Prostate gland (tissue), 2 donors: ENCODE measurements around the gene HSD17B1. TPM values are rescaled to one million over a fixed set of nuclear protein-coding genes. Genes with fewer than 3 reads are reported as not detected.

Experiments
- DNase-seq: peaks from one replicate; pipeline ENCODE4 v3.0.0-alpha.2; 2019; ENCODE audit warnings: low spot score
- H3K27ac ChIP-seq, 2 donors: fragments of 200-600 bp; sonication (generic); 2 replicates each; pipeline ENCODE4 v1.5.1; 2017 to 2019
- H3K27me3 ChIP-seq: fragments of 200-600 bp; sonication (generic); replicated peaks from 2 replicates; pipeline ENCODE4 v1.5.1; 2019; ENCODE audit not compliant: insufficient read depth
- H3K36me3 ChIP-seq, 2 donors: fragments of 200-600 bp; sonication (generic); 1 replicate in 1 of 2; 2 replicates in 1 of 2; pipeline versions ENCODE4 v1.5.1 to v1.8.1; 2017 to 2019
- H3K4me1 ChIP-seq: fragments of 200-600 bp; sonication (generic); replicated peaks from 2 replicates; pipeline ENCODE4 v1.5.1; 2019
- H3K4me3 ChIP-seq, 2 donors: fragments of 200-600 bp; sonication (generic); 2 replicates each; pipeline ENCODE4 v1.5.1; 2017 to 2019
- H3K9me3 ChIP-seq: fragments of 200-600 bp; sonication (generic); 2 replicates; pipeline ENCODE4 v1.5.1; 2017
- CTCF ChIP-seq, 4 experiments: fragments of 200-600 bp in 2 of 4; fragments of 450-650 bp in 2 of 4; sonication (generic) in 2 of 4; IDR thresholded peaks; 1 replicate in 3 of 4; 2 replicates in 1 of 4; pipeline ENCODE4 v1.5.1; 2016 to 2019; ENCODE audit warnings: antibody characterized with exemption in 4 of 4, mild to moderate bottlenecking in 2 of 4, moderate library complexity in 2 of 4
- POLR2A ChIP-seq: fragments of 450-650 bp; IDR thresholded peaks from one replicate; pipeline ENCODE4 v1.6.1; 2016; ENCODE audit warnings: antibody characterized with exemption, mild to moderate bottlenecking
- POLR2AphosphoS5 ChIP-seq: sonication (generic); formaldehyde crosslinking; IDR thresholded peaks from one replicate; pipeline ENCODE4 v1.6.1; 2017; ENCODE audit warnings: antibody characterized with exemption
- WGBS: methylation state at CpG from one replicate; pipeline ENCODE4 v1.1.5; 2018; 5-methylcytosine and 5-hydroxymethylcytosine counted together
- intact Hi-C: fragments of 100-400 bp; cut with DNase I; formaldehyde crosslinking; loops from one replicate; pipeline ENCODE4 v1.14.2; 2022
- total RNA-seq, 2 donors: library from RNA; depleted of rRNA; stranded (reverse); fragments of >200 nt; gene quantifications; one replicate each; pipeline ENCODE4 v1.1.0, GENCODE V29; 2016

HSD17B1 gene
- total RNA-seq, 2 donors from 2014 or later, result 4.1 to 16.2 TPM

GRCh38 chr17:42519546-42520491 lies 32.9 kb upstream of the HSD17B1 start:
- Histone ChIP-seq H3K9me3 (no peaks in the 10 kb centered on the region), H3K4me3 (no peak overlapping the region)
- WGBS, result 28% methylated on average over 12 of the region's 12 CpGs

DNA sequence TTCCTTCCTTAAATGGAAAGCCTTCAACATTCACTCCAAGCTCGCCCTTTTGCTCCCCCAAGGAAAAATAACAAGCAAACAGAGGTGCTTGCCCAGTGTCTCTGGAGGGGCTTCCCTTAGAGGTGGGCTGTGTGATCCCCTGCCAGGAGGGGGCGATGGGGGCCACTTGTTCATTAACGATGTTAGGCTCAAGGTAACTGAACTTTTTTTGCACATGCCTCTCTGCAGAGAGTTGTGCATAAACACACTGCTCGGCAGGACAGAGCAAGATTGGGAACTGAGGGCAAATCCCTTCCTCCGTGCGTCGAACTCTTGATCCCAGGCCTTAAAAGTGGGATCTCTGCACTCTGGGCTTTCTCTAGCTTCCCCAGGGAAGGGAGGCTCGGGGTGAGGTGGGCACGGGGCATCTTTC lies 32.2 kb upstream of the HSD17B1 start:
- peak overlapping the region; percentile 87 to 93 for H3K27ac ChIP-seq
- H3K9me3 ChIP-seq, result no peaks in the 10 kb centered on the region
- intact Hi-C loops, result loop anchor here (2.0 kb wide), 1 partner anchor 62 kb away; the partner anchor contains the start of gene ATP6V0A1
- no peaks in the 10 kb centered on the region for H3K36me3 ChIP-seq
- H3K27me3 ChIP-seq, result no peaks in the 10 kb centered on the region
- H3K4me3 ChIP-seq, result no peak overlapping the region
- H3K4me1 ChIP-seq, result peaks cover 8% of the 10 kb centered on the region
- WGBS, result 40% methylated on average over 9 of the region's 9 CpGs
- no peak for DNase-seq
- no peak for TF ChIP-seq POLR2A
- TF ChIP-seq CTCF (IDR thresholded peaks at IDR 0.05), result no peak
- no peak for TF ChIP-seq POLR2AphosphoS5

More at GRCh38 chr17:42519546-42520491, 32.9 kb upstream of the HSD17B1 start:
- intact Hi-C loops, result loop anchor here (2.0 to 5.0 kb wide), 4 partner anchors 61 to 208 kb away; partner anchors contain the start of genes ATP6V0A1 and CAVIN1
- TF ChIP-seq POLR2A (no peak), CTCF (IDR thresholded peaks at IDR 0.05) (peak in 1 of 4 experiments; percentile 5), POLR2AphosphoS5 (peak; percentile 84)
- Histone ChIP-seq H3K27me3 (no peaks in the 10 kb centered on the region), H3K27ac (peak overlapping the region; percentile 87 to 93), H3K36me3 (no peaks in the 10 kb centered on the region), H3K4me1 (peaks cover 8% of the 10 kb centered on the region)
- DNase-seq, result peak; percentile 81

DNA sequence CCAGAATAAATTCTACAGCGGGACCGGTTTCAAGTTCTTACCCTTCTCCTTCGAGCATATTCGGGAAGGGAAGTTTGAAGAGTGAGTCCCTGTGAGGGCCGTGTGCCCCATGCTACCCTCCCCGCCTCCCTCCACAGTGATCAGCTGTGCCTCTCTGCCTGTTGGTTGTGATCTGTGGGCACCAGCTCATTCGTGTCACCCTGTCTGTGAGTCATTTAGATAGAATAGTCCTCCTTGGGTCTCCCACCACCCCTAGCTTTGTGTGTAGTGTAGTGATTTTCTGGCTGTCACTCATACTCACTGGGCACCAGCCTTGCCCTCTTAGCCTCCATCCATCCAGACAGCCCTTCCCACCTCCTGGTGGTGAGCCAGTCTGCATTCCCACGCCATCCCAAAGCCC lies 31.7 kb upstream of the HSD17B1 start:
- TF ChIP-seq POLR2AphosphoS5 (no peak), POLR2A (no peak), CTCF (IDR thresholded peaks at IDR 0.05) (no peak)
- no peak for DNase-seq
- Histone ChIP-seq H3K27ac (peak overlapping the region; percentile 87 to 93), H3K9me3 (no peaks in the 10 kb centered on the region), H3K36me3 (no peaks in the 10 kb centered on the region), H3K4me1 (peaks cover 8% of the 10 kb centered on the region), H3K4me3 (no peak overlapping the region), H3K27me3 (no peaks in the 10 kb centered on the region)
- intact Hi-C loops, result loop anchor here (2.0 kb wide), 1 partner anchor 62 kb away; the partner anchor contains the start of gene ATP6V0A1
- WGBS, result 68% methylated on average over 8 of the region's 8 CpGs

GRCh38 chr17:42521666-42522262 lies 31.0 kb upstream of the HSD17B1 start:
- Histone ChIP-seq H3K9me3 (no peaks in the 10 kb centered on the region), H3K27ac (peak overlapping the region; percentile 87 to 93), H3K4me1 (peaks cover 8% of the 10 kb centered on the region), H3K4me3 (no peak overlapping the region), H3K36me3 (no peaks in the 10 kb centered on the region), H3K27me3 (no peaks in the 10 kb centered on the region)
- DNase-seq, result no peak
- 57% methylated on average over 11 of the region's 11 CpGs for WGBS
- TF ChIP-seq POLR2AphosphoS5 (no peak), POLR2A (no peak), CTCF (IDR thresholded peaks at IDR 0.05) (no peak)
- intact Hi-C loops, result loop anchor here (2.0 kb wide), 1 partner anchor 63 kb away; the partner anchor contains the start of gene ATP6V0A1
